GM06990 (cell line): ENCODE results near the gene FASLG.

Experiments
- DNase-seq: peaks from one replicate; pipeline ENCODE4 v3.0.0-alpha.2; 2011; ENCODE audit not compliant: insufficient read length; ENCODE audit errors: extremely low read depth
- H3K27me3 ChIP-seq: replicated peaks from 2 replicates; pipeline ENCODE4 v1.6.0; 2011; ENCODE audit warnings: low read length; ENCODE audit not compliant: control insufficient read depth, insufficient read depth
- H3K36me3 ChIP-seq: 2 replicates; pipeline ENCODE4 v1.5.1; 2011; ENCODE audit warnings: low read length; ENCODE audit not compliant: control insufficient read depth, insufficient read depth
- H3K4me3 ChIP-seq: replicated peaks from 2 replicates; pipeline ENCODE4 v1.5.1; 2011; ENCODE audit warnings: low read depth, mild to moderate bottlenecking, control low read depth, low read length
- CTCF ChIP-seq: IDR thresholded peaks from 2 replicates; pipeline ENCODE4 v1.5.1; 2011; ENCODE audit warnings: low read length, control low read depth, mild to moderate bottlenecking, inconsistent platforms; ENCODE audit not compliant: insufficient read depth, poor library complexity, severe bottlenecking

Gene FASLG

GRCh38 chr1:172671591-172671990 is 12.7 kb downstream of the FASLG start:
- DNase-seq, result no peak
- no peaks in the 10 kb centered on the region; the same call in 1 of the 2 replicates for H3K27me3 ChIP-seq
- no peaks in the 10 kb centered on the region for H3K36me3 ChIP-seq
- H3K4me3 ChIP-seq, result no peak overlapping the region
- no peak for TF ChIP-seq CTCF

GRCh38 chr1:172672720-172673119 is 13.8 kb downstream of the FASLG start:
- no peak overlapping the region for H3K4me3 ChIP-seq
- H3K27me3 ChIP-seq, result no peaks in the 10 kb centered on the region; the same call in 1 of the 2 replicates
- DNase-seq, result no peak
- TF ChIP-seq CTCF, result no peak
- no peaks in the 10 kb centered on the region for H3K36me3 ChIP-seq

GRCh38 chr1:172673761-172674160 is 14.9 kb downstream of the FASLG start:
- Histone ChIP-seq H3K27me3 (no peaks in the 10 kb centered on the region; the same call in 1 of the 2 replicates), H3K4me3 (no peak overlapping the region), H3K36me3 (no peaks in the 10 kb centered on the region)
- DNase-seq, result no peak
- TF ChIP-seq CTCF, result no peak

GRCh38 chr1:172674831-172675613 is 16.1 kb downstream of the FASLG start:
- H3K4me3 ChIP-seq, result no peak overlapping the region
- H3K27me3 ChIP-seq, result no peaks in the 10 kb centered on the region; the same call in 1 of the 2 replicates
- TF ChIP-seq CTCF, result no peak
- no peaks in the 10 kb centered on the region for H3K36me3 ChIP-seq
- no peak for DNase-seq

- DNase-seq, result no peak
These were observed 20.3 kb downstream of the FASLG start for GRCh38 chr1:172679000-172679772.

More at GRCh38 chr1:172679000-172679772, 20.3 kb downstream of the FASLG start:
- Histone ChIP-seq H3K36me3 (no peaks in the 10 kb centered on the region), H3K27me3 (no peaks in the 10 kb centered on the region), H3K4me3 (no peak overlapping the region)
- TF ChIP-seq CTCF, result no peak
